Stimulated activated naive CD4-positive, alpha-beta T cell (primary cell): ENCODE results near the gene LCN9.
"Not testable (repeated sequence)": the region's sequence is repeated elsewhere in the genome, so short reads cannot be mapped to it uniquely, and the experiment has no call there.

ENCODE experiments used
- DNase-seq, 6 experiments: peaks; one replicate each; lab custom pipeline; 2025; lab: John Stamatoyannopoulos, UW

LCN9 gene, protein sequence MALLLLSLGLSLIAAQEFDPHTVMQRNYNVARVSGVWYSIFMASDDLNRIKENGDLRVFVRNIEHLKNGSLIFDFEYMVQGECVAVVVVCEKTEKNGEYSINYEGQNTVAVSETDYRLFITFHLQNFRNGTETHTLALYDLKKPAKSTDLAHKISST

DNA sequence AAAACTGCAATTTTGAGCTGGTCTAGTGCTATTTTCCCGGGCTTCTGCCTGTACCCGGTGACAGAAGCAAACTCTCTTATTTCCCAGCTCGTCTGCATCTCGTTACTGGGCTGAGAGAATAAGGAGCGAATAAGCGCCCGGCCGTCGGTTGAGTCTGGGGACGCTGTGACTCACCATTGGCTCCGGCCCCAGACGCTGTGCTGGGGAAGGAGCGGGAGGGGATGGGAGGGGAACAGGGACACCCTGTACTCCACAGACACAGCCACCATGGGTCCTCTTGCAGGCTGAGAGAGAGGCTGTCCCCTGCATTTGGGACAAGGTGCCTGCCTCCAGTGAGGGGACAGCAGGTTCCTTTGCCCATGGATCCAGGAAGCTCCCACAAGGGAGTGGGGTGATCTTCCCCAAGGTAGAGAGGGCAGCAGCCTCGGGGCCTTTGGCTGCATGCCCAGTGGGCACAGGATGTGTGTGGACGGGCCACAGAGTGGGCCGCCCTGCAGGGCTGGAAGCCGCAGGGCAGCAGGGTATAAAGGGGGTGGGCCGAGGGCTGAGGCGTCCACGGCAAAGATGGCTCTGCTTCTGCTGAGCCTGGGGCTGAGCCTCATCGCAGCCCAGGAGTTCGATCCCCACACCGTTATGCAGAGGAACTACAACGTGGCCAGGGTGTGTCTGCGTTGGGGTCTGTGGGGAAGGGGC lies at the start of gene LCN9:
Gene LCN9 (plus strand): TSS at position 552 of the 693 bp plus-strand sequence. CDS start 13 bp downstream, at position 565.
- DNase-seq = no peak

DNA sequence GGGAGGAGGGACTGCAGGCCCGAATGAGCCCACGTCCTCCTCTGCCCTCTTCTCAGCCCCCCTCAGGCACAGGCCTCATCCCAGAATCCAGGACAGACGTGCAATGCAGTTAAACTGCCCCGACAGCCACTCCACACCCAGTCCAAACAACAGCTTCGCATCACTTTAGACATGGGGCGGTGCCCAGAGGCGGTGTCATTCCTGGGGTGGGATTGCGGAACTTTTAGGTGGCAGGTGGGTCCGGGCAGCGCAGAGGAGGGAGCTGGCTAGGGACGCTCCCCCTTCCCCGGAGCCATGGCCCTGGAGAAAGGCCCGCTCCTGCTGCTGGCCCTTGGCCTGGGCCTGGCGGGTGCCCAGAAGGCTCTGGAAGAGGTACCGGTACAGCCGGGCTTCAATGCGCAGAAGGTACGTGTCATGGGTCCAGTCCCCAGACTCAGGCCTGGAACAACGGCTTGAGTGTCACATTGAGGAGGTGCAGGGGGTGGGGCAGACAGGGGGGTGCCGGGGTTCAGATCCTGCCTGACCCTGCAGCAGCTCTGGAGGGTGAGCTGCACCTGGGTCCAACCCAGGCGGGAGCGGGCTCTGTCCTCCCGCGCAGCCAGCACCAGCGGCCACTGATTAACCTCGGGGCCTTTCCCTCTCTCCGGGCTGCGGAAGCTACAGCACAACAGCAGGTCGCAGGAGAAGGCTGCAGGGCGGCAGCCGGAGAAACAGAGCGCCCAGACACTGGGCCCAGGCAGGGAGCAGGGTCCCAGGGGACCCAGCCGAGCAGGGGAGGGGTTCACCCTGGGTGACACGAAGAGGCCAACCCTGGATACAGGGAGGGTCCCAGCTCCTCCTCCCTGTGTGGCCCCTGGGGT lies 48.9 kb upstream of the LCN9 start:
- DNase-seq = no peak

DNA sequence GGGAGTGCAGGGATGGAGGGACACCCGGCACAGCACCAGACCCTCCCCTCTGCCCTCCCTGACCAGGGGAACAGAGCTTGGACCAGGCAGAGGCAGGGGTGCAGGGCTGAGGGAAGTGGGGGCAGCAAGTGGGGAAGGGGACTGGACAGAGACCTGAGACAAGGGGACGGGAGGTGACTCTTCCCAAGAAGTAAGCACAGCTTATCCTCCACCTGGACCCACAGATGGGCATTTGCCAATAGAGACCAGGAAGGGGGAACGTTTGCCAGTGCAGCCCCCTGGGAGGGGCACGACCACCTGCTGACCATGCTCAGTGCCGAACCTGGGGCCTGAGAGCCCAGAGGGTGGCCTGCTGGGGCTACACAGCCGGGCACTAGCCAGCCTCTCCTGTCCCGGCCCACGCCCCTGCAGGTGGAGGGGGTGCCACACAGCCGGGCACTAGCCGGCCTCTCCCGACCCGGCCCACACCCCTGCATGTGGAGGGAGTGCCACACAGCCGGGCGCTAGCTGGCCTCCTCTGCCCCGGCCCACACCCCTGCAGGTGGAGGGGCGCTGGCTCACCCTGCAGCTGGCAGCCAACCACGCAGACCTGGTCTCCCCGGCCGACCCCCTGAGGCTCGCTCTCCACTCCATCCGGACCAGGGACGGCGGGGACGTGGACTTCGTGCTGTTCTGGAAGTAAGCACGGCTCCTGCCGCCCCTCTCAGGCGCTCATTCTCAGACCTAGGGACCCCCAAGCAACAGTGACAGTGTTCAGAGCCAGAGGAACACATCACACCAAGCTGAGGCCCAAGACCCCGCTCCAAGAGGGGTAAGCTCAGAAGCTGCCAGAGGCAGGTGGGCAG lies 48.1 kb upstream of the LCN9 start:
- no peak for DNase-seq

DNA sequence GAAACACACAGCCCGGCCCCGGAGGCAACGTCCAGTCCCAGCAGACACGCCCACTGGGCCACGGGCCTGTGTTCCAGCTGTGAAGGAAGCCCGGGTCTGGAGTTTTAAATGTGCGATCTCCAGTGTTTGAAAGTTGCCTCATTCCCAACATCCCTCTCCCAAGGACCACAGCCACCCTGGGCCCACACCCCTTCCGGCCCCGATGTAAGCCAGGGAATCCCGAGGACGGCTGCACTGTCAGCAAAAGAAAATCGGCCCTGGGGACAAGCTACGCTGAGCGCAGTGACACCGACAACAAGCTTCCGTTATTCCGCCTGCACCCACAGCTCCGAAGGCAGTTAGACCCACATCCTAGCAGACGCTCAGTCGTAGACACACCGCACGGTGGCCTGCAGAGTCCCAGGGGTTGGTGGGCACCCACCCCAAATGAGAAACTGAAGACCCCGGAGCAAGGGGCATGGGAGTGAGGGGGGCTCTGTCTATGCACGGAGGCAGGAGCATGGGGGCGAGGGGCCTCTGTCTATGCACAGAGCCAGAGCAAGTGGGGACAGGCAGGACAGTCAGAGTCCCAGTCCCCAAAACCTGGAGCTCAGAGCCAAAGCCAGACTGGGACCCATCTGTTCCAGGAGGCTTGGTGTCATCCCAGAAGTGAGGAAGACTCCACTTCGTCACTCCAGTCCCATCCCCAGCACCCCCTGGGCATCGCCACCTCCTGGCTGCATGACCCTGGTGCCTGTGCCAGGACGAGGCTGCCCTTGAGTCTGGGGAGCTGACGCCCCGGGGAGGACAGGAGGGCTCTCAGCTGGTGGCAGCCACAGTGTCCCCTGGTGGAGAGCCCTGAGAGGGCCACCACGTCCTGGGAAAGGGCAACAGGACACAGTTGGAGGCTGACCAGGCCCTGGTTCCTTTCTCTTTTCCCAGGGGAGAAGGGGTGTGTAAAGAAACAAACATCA lies 47.2 kb upstream of the LCN9 start:
- no peak for DNase-seq

DNA sequence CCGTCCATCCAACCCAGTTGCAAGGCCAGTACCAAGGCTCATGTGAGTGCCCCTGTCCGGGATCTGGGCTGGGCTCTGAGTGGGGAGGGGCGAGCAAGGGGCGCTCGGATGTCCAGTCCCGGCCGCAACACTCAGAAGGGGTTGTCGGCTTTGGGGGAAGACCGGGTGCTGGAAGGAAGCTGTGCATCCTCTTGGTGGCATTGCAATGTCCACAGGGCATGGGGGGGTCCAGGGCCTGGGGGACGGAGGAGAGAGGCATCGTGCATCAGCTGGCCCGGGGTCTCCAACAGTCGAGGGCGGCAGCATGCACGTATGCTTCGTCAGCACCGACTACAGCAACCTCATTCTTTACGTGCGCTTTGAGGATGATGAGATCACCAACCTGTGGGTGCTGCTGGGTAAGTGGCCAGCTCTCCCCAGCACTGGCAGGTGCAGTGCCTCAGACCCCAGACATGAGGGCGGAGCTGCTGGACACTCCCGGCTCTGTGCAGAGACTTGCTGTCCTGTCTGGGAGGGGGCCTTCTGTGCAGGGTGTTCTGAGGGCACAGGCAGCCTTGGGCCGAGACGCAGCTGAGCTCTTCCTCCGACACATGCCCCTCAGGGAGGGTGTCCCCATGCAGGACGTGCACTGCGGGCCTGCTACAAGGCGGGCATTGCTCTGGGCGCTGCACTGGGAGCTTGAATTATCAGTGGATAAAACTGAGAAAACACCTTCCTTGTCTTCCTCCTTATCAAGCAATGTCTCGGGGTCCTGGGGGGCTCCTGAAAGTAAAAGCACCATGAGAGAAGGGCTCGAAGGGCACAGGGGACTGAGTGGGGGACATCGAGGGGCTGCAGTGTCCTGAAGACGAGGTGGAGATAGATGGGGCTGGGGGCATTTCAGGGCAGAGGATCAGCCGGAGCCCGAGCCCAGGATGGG lies 46.2 kb upstream of the LCN9 start:
- no peak for DNase-seq

DNA sequence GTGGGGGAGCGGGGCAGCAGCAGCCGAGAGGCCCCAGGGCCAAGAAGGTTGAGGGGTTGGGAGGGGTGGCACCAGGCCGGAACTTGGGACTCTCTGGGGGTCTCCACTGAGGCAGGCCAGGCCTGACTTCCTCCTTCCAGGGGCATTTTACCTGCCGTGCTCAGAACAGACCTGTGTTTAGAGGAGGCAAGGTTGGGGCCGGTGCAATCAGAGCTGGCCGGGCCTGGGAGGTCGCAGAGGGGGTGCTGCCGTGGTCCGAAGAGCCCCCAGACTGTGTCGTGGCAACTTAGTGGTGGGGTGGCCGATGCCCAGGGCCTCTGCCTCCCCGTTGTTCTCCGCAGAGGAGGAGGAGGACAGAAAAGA lies 45.6 kb upstream of the LCN9 start:
- no peak for DNase-seq

DNA sequence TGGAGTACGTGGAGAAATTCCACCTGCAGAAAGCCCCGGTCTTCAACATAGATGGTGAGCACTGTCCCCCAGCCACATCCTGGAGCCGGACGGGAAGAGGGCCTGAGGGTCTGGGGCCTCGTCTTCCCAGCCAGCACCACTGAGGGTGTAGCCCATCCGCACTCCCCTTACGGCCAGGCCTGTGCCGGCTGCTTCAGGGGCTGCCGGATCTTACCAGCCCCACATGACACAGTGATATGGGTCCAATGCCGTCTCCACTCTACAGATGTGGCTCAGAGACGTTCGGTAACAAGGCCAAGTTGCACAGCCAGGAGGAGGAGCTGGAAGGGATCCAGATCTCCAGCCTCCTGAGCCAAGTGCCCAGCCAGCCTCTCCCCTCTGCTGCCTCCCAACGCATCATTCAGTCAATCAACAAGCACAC lies 45.1 kb upstream of the LCN9 start:
- no peak for DNase-seq

DNA sequence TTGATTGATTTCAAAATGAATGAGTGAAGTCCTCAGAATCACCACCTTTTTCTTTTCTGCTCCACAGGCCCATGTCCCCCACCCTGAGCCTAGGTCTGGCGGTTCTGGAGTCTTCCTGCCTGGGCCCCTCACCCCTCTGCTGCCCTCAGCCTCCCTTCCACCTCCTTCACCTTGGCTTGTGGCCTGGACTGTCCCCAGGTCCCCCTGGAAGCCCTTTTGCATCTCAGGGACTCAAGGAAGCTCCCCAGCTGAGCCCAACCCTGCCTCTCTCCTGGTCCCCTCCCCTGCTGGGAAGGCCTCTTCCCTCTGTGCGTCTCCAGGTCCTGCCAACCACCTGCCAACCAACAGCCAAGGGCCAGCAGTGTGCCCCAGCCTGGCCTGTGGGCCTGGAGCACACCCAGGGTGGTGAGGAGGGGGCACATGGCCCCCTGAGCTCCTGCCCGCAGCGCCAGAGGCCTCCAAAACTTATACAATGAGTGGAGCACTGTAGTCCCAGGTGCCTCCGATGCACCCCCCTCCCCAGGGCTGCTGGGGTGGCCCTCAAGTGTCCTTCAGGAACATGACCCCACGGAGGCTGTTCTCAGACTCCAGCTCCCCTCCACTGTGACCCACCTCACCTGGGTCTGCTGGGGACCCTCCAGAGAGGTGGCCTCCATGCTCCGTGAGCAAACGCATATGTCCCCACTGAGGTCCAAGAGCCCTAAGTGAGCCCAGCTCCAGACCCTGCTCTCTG lies 44.1 kb upstream of the LCN9 start:
- no peak for DNase-seq

DNA sequence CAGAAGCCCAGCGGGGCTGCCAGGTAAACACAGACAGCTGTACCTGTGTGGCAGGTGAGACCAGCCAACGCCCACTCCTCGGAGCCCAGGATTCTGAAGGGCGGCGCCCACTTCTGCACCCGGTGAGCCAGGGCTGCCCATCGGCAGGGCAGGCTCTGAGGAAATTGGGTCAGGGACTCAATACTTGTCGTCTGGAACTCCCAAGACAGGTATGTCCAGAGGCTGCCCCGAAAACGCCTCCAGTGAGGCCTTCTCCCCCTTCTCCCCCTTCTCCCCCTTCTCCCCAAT lies 43.6 kb upstream of the LCN9 start:
- no peak for DNase-seq

DNA sequence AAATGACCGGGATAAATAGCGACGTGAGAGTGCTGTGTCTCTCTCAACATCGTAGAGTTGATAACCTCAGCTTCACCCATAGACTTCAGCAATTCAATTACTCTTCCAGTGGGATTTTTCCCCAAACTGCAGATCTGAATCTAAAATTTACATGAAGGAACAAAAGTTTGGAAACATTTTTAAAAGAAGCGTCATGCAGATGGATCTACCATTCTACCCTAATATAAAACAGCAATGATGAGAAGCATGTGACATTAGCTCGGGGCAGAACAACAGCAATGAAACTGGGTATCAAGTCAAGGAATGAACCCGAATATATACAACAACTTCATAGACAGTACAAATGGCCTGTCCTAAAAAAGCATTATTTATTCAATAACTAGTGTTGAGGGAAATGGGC lies 42.6 kb upstream of the LCN9 start:
- no peak for DNase-seq

DNA sequence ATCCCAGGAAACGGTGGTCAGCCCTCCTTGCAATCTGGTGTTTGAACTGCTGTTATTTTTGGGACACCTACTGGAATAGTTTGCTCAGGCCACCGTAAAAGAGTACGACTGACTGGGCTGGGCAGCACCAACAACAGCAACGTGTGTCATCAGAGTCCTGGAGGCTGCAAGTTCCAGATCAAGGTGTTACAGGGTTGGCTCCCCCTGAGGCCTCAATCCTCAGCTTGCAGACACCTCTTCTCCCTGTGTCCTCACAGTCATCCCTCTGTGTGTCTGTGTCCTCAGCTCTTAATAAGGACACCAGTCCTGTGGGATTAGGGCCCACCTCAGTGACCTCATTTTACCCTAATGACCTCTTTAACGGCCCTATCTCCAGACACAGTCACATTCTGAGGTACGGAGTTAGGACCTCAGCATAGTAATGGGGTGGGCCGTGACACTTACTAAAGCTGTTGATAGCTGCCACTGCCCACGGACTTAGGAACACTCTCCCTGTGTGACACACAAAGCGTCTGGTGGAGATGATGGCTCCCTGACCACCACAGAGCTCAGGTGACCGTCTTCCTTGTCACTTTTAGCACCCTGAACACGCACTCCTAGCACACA lies 40.6 kb upstream of the LCN9 start:
- DNase-seq = no peak

DNA sequence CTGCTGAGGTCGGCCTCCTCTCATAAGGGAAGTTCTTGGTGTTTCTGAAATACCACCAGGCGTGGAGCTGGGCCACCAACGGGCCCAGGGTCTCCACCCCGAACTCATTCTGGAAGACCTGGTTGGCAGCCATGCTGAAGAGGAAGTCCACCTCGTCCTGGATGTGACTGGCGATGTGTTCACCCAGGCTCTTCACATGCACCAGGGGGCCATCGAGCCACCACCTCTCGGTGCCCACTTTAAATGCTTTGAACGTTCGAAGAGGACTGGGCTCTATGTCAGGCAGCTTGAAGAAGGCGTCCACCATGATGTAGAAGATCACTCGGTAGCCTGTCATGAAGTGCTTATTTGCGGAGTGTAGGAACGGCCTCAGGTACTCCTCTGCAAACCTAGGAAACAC lies 38.8 kb upstream of the LCN9 start:
- DNase-seq = no peak

DNA sequence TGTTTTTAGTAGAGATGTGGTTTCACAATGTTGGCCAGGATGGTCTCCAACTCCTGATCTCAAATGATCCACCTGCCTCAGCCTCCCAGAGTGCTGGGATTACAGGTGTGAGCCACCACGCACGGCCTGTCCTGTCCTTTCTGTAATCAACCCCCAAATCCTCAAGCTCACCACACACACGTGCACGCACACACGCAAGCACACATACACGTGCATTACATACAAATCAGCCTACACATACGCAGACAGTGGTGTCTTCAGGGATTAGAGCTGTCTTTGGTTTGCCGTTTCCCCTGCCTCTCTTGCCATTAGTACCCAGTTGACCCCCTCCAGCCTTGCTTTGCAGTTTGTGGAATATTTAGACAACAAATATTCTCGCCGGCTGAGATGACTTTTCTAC lies 30.3 kb upstream of the LCN9 start:
- no peak for DNase-seq

DNA sequence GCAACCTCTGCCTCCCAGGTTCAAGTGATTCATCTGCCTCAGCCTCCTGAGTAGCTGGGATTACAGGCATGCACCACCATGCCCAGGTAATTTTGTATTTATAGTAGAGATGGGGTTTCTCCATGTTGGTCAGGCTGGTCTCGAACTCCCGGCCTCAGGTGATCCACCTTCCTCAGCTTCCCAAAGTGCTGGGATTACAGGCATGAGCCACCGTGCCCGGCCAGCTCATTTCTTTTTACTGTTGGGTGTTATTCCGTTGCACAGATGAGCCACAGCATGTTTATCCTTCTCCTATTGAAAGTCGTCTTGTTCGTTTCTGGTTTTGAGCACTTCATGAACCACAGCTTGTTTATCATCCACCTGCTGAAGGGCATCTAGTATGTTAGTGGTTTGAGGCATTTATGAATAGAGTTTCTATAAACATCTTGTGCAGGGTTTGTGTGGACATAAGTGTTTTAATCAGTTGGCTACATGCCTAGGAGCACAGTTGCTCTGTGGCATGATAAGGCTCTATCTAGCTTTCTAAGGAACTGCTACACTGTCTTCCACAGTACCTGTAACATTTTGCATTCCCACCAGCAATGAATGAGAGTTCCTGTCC lies 26.1 kb upstream of the LCN9 start:
- not testable (repeated sequence) for DNase-seq

DNA sequence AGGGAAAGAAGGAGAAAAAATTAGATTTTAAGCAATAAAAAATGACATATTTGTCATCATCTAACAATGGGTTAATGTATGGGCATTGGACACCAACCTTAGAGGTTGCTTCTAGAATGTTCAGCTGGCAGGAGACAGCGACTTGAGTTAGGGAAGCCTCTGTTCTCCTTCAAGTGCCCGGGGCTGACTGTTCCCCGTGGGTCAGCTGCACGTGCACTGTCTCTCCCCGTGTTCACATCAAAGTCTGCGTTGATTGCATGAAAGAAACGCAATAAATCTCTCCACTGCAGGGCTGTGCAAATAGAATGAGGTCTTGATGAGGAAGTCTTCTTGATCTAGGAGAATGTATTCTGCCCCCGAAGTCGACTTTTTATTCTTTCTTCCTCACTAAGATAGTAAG lies 23.9 kb upstream of the LCN9 start, which contains the start of gene GLT6D1:
Gene GLT6D1 (minus strand): TSS at position 345 of the 400 bp plus-strand sequence. CDS start 353 bp downstream, outside the sequence.
- no peak for DNase-seq

DNA sequence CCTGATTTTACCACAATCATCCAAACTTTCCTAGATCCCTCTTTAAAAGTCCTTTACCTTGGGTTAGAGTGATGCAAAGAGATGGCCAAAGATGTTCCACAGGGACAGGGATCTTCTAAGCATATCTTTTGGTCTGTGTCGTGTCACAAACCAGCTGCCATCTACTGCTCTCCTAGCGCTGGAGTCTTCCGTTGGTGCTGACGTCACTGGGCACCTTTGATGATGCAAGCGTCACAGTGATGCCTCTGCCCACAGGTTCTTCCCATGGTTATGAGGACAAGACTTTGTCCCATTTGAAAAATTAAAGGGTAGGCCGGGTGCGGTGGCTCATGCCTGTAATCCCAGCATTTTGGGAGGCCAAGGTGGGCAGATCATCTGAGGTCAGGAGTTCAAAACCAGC lies 22.1 kb upstream of the LCN9 start:
- DNase-seq = no peak

DNA sequence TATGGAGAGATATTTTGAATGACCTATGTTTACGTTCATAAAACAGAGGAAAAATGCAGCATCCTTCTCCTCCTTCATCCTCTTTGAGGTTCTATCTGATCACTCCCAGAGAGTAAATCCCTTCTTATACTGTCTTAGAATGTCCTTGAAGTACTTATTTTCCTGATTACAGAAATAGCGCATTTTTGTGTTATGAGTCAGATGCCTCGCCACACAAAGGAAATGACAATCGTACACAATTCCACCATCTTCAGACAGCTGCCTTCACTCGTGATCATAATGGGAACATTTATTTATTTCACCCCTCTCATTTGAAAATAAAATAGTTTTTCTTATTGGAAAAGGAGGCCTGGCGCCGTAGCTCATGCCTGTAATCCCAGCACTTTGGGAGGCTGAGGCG lies 21.4 kb upstream of the LCN9 start:
- DNase-seq = no peak

DNA sequence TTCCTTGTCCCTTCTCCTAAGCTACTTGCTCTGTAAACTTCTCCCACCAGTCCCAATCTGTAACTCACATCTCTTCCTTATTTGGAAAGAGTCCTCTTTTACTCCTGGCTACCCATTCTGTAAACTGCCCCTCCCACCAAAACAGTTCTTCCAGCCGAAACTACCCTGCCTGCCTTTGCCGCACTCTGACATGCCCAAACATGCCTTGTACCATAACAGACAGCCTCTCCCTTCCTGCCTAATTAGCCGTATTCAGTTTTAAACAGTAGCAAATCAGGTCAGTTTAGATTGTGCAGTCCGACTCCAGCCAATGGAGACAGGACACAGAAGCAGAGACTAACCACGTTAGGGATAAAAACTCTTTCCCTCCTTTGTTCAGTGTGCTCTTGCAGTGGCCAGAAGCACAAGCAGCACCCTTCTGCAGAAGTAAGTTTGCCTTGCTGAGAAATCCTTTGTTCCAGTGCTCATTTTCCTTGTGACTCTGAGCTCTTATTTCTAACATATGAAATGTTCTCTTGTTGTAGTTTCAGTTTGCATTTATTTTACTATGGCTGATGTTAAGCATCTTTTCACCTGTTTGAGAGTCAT lies 18.4 kb upstream of the LCN9 start:
- DNase-seq = no peak
